SK-N-SH (cell line): ENCODE data around the gene LRRC8D. TPM values are rescaled to one million over a fixed set of nuclear protein-coding genes. Genes with fewer than 3 reads are reported as not detected.

Experiments used
- CTCF ChIA-PET: fragments of 300-600, 350-600 bp; formaldehyde crosslinking; extraction: SDS; loops from one replicate; lab custom pipeline; 2021; lab: Yijun Ruan, JAX
- POLR2A ChIA-PET: fragments of 350-600 bp; sonication (Branson Sonifier 250); formaldehyde crosslinking; extraction: SDS; loops from one replicate; lab custom pipeline; 2020; ENCODE audit warnings: antibody characterized with exemption, inconsistent platforms; lab: Yijun Ruan, JAX
- DNase-seq: peaks from one replicate; pipeline ENCODE4 v3.0.0; 2012
- H2AFZ ChIP-seq: fragments of 200-600 bp; sonication (generic); 2 replicates; pipeline ENCODE4 v1.8.1; 2016; ENCODE audit warnings: antibody characterized with exemption, mild to moderate bottlenecking, low read depth
- H3F3A ChIP-seq: fragments of 200-600 bp; sonication (generic); replicated peaks from 2 replicates; pipeline ENCODE3; 2016; ENCODE audit warnings: antibody characterized with exemption, mild to moderate bottlenecking; ENCODE audit not compliant: insufficient read depth
- H3K27ac ChIP-seq, 2 experiments: fragments of 200-500 bp in 1 of 2; fragments of 200-600 bp in 1 of 2; sonication (Bioruptor generic) in 1 of 2; sonication (generic), shearing (Covaris generic) in 1 of 2; 2 replicates each; pipeline versions ENCODE4 v1.5.1 to v1.6.1; 2014 to 2016; ENCODE audit warnings: low read depth in 2 of 2, inconsistent platforms in 1 of 2, low read length in 1 of 2, mild to moderate bottlenecking in 1 of 2, mixed read lengths in 1 of 2
- H3K27me3 ChIP-seq: fragments of 200-600 bp; sonication (generic), shearing (Covaris generic); 2 replicates; pipeline ENCODE4 v1.6.1; 2016; ENCODE audit warnings: mixed run types; ENCODE audit not compliant: insufficient read depth
- H3K36me3 ChIP-seq, 2 experiments: fragments of 200-500 bp in 1 of 2; fragments of 200-600 bp in 1 of 2; sonication (Bioruptor generic) in 1 of 2; sonication (generic) in 1 of 2; replicated peaks in 1 of 2; 2 replicates each; pipeline versions ENCODE3 to v1.5.1; 2014 to 2016; ENCODE audit warnings: low read length in 1 of 2, mild to moderate bottlenecking in 1 of 2; ENCODE audit not compliant: insufficient read depth in 2 of 2, control insufficient read depth in 1 of 2
- H3K4me1 ChIP-seq, 2 experiments: fragments of 200-500 bp in 1 of 2; fragments of 200-600 bp in 1 of 2; sonication (Bioruptor generic) in 1 of 2; sonication (generic), shearing (Covaris generic) in 1 of 2; 2 replicates each; pipeline versions ENCODE4 v1.5.1 to v1.6.1; 2014 to 2016; ENCODE audit warnings: low read depth in 1 of 2, low read length in 1 of 2, mixed run types in 1 of 2; ENCODE audit not compliant: insufficient read depth in 2 of 2, control insufficient read depth in 1 of 2
- H3K4me2 ChIP-seq: fragments of 200-600 bp; sonication (generic), shearing (Covaris generic); 2 replicates; pipeline ENCODE4 v1.6.1; 2017; ENCODE audit warnings: mixed run types
- H3K4me3 ChIP-seq, 2 experiments: fragments of 200-500 bp in 1 of 2; fragments of 200-600 bp in 1 of 2; sonication (Bioruptor generic) in 1 of 2; sonication (generic), shearing (Covaris generic) in 1 of 2; 2 replicates each; pipeline versions ENCODE4 v1.5.1 to v1.8.1; 2014 to 2016; ENCODE audit warnings: low read depth in 2 of 2, inconsistent platforms in 1 of 2, low read length in 1 of 2, mild to moderate bottlenecking in 1 of 2, mixed read lengths in 1 of 2, moderate library complexity in 1 of 2
- H3K79me2 ChIP-seq: fragments of 200-600 bp; sonication (generic); 2 replicates; pipeline ENCODE4 v1.8.1; 2017; ENCODE audit warnings: mild to moderate bottlenecking; ENCODE audit not compliant: insufficient read depth
- H3K9ac ChIP-seq: fragments of 200-600 bp; sonication (generic); 2 replicates; pipeline ENCODE4 v1.6.1; 2017; ENCODE audit warnings: mixed run types
- H3K9me2 ChIP-seq: fragments of 200-600 bp; sonication (generic); 2 replicates; pipeline ENCODE4 v1.6.1; 2017; ENCODE audit warnings: mixed run types
- H3K9me3 ChIP-seq: fragments of 200-600 bp; sonication (generic); 2 replicates; pipeline ENCODE4 v1.6.1; 2017; ENCODE audit warnings: mixed run types, mild to moderate bottlenecking, moderate library complexity
- H4K20me1 ChIP-seq: fragments of 200-600 bp; sonication (generic); 2 replicates; pipeline ENCODE4 v1.6.1; 2017; ENCODE audit warnings: mild to moderate bottlenecking, mixed run types; ENCODE audit not compliant: insufficient read depth
- CHD2 ChIP-seq: fragments of 150-350 bp; IDR thresholded peaks from 2 replicates; pipeline ENCODE4 v1.6.1; 2018; ENCODE audit warnings: low read length; ENCODE audit not compliant: partially characterized antibody
- CTCF ChIP-seq: fragments of 200-600 bp; sonication (generic); IDR thresholded peaks from 2 replicates; pipeline ENCODE4 v1.6.1; 2017; ENCODE audit warnings: antibody characterized with exemption, mild to moderate bottlenecking, moderate library complexity
- EZH2phosphoT487 ChIP-seq: fragments of 200-600 bp; sonication (generic); IDR thresholded peaks from 2 replicates; pipeline ENCODE4 v1.6.1; 2017; ENCODE audit warnings: low read depth, mixed run types, mild to moderate bottlenecking, antibody characterized with exemption, moderate library complexity, borderline replicate concordance
- FOXJ3 ChIP-seq: sonication (generic); formaldehyde crosslinking; IDR thresholded peaks from 2 replicates; pipeline ENCODE4 v1.5.1; 2020; ENCODE audit warnings: mild to moderate bottlenecking, missing genetic modification reagents
- IRF3 ChIP-seq: fragments of 150-350 bp; IDR thresholded peaks from 2 replicates; pipeline ENCODE4 v1.6.1; 2016; ENCODE audit warnings: mild to moderate bottlenecking, low read depth, low read length
- JUND ChIP-seq: IDR thresholded peaks from 2 replicates; pipeline ENCODE4 v1.4.0; 2012
- MAX ChIP-seq: IDR thresholded peaks from 2 replicates; pipeline ENCODE4 v1.4.0; 2012; ENCODE audit warnings: low read depth
- MEF2A ChIP-seq: IDR thresholded peaks from 2 replicates; pipeline ENCODE4 v1.4.0; 2012; ENCODE audit warnings: low read depth, borderline replicate concordance
- MXI1 ChIP-seq: IDR thresholded peaks from 2 replicates; pipeline ENCODE4 v1.6.1; 2012; ENCODE audit warnings: mild to moderate bottlenecking, low read depth, low read length, improper control_type of control experiment
- RAD21 ChIP-seq: IDR thresholded peaks from 2 replicates; pipeline ENCODE4 v1.6.1; 2012; ENCODE audit warnings: mild to moderate bottlenecking, low read length
- RCOR1 ChIP-seq: fragments of 150-350 bp; IDR thresholded peaks from 2 replicates; pipeline ENCODE4 v1.6.1; 2017; ENCODE audit warnings: antibody characterized with exemption, low read length
- RFX5 ChIP-seq: IDR thresholded peaks from 2 replicates; pipeline ENCODE4 v1.6.1; 2012; ENCODE audit warnings: mild to moderate bottlenecking, improper control_type of control experiment, low read length
- SIN3A ChIP-seq: IDR thresholded peaks from 2 replicates; pipeline ENCODE4 v1.6.1; 2012; ENCODE audit warnings: low read depth, mild to moderate bottlenecking, low read length, moderate library complexity, borderline replicate concordance
- TCF12 ChIP-seq: IDR thresholded peaks from 2 replicates; pipeline ENCODE4 v1.4.0; 2012
- USF1 ChIP-seq: IDR thresholded peaks from 2 replicates; pipeline ENCODE4 v1.4.0; 2012; ENCODE audit warnings: low read depth, borderline replicate concordance
- USF2 ChIP-seq: fragments of 150-350 bp; IDR thresholded peaks from 2 replicates; pipeline ENCODE4 v1.6.1; 2017; ENCODE audit warnings: antibody characterized with exemption, low read length, low read depth, borderline replicate concordance
- WGBS: methylation state at CpG from one replicate; pipeline ENCODE4 v1.1.6; 2017; ENCODE audit warnings: low lambda C conversion rate; 5-methylcytosine and 5-hydroxymethylcytosine counted together
- polyA plus RNA-seq, 3 experiments: library from polyadenylated mRNA; depleted of rRNA; stranded (reverse); fragments of >200 nt; gene quantifications; 2 replicates each; pipeline ENCODE4 v1.2.3, GENCODE V29; 2012

LRRC8D gene
- polyA plus RNA-seq, 1 of the 3 experiments (the other 2 are of a cell fraction), result 15.0 TPM

- Histone ChIP-seq H3K4me1 (peaks cover 5 to 30% of the 10 kb centered on the region in 2 experiments), H4K20me1 (no peaks in the 10 kb centered on the region), H3K9ac (no peak overlapping the region), H3K9me3 (peaks cover 9% of the 10 kb centered on the region; the same call in 1 of the 2 replicates), H3K36me3 (peaks cover 5 to 6% of the 10 kb centered on the region in 2 experiments), H3K27ac (no peak overlapping the region), H3K4me2 (no peak overlapping the region), H2AFZ (no peak overlapping the region), H3K9me2 (no peaks in the 10 kb centered on the region), H3K4me3 (no peak overlapping the region), H3K79me2 (no peaks in the 10 kb centered on the region), H3F3A (peaks cover 11% of the 10 kb centered on the region), H3K27me3 (no peaks in the 10 kb centered on the region)
- ChIA-PET CTCF (interaction anchor here (1.9 kb wide), 1 partner anchor 38 kb away, joined by 5 read pairs; no protein-coding TSS in a partner anchor), POLR2A (no interaction called here)
- 100% methylated on average over 1 of the region's 1 CpG for WGBS
- DNase-seq, result no peak
- no peak for TF ChIP-seq CTCF
- no peak for TF ChIP-seq MXI1
- no peak for TF ChIP-seq IRF3
- no peak for TF ChIP-seq MEF2A
- no peak for TF ChIP-seq RFX5
- TF ChIP-seq EZH2phosphoT487, result no peak
- TF ChIP-seq RCOR1, result no peak
- no peak for TF ChIP-seq CHD2
- TF ChIP-seq RAD21, result no peak
- TF ChIP-seq JUND, result no peak
- TF ChIP-seq TCF12, result no peak
- TF ChIP-seq, all 33 proteins: peak for 0
These were observed 60.7 kb downstream of the LRRC8D start for GRCh38 chr1:89881415-89882058.

GRCh38 chr1:89882348-89883029 is 61.7 kb downstream of the LRRC8D start:
- no peak overlapping the region for H3K27ac ChIP-seq
- ChIA-PET POLR2A (no interaction called here), CTCF (no interaction called here)
- WGBS, result 97% methylated on average over 6 of the region's 6 CpGs
- no peaks in the 10 kb centered on the region for H3K79me2 ChIP-seq
- peaks cover 11% of the 10 kb centered on the region for H3F3A ChIP-seq
- no peak for TF ChIP-seq FOXJ3 (CRISPR knock-in tag)
- no peak for TF ChIP-seq MAX
- no peak for TF ChIP-seq USF2
- TF ChIP-seq SIN3A, result no peak
- no peak for TF ChIP-seq USF1
- H3K9ac ChIP-seq, result no peak overlapping the region
- no peaks in the 10 kb centered on the region for H4K20me1 ChIP-seq
- H3K36me3 ChIP-seq, result peaks cover 5 to 6% of the 10 kb centered on the region in 2 experiments
- no peak overlapping the region for H2AFZ ChIP-seq
- H3K4me1 ChIP-seq, result peaks cover 7 to 37% of the 10 kb centered on the region in 2 experiments
- no peaks in the 10 kb centered on the region for H3K27me3 ChIP-seq
- H3K9me3 ChIP-seq, result peaks cover 9% of the 10 kb centered on the region; the same call in 1 of the 2 replicates
- no peak overlapping the region for H3K4me3 ChIP-seq
- no peak for DNase-seq
- H3K4me2 ChIP-seq, result no peak overlapping the region
- no peaks in the 10 kb centered on the region for H3K9me2 ChIP-seq
